Gastrocnemius medialis (tissue), 4 donors: ENCODE results near the gene RIMBP3B. TPM values are rescaled to one million over a fixed set of nuclear protein-coding genes. Genes with fewer than 3 reads are reported as not detected.
"Not testable (repeated sequence)": the region's sequence is repeated elsewhere in the genome, so short reads cannot be mapped to it uniquely, and the experiment has no call there.

ENCODE experiments used
- ATAC-seq, 2 donors: fragments of 150-250 bp; one replicate each; pipeline ENCODE4 v1.9.1; 2016
- DNase-seq, 2 donors: peaks; one replicate each; pipeline ENCODE4 v3.0.0-alpha.2; 2019
- H3K27ac ChIP-seq, 4 donors: fragments of 200-600 bp; sonication (generic); 1 replicate in 1 of 4; 2 replicates in 3 of 4; pipeline ENCODE4 v1.5.1; 2016 to 2018; ENCODE audit warnings: mild to moderate bottlenecking in 2 of 4, moderate library complexity in 1 of 4
- H3K27me3 ChIP-seq, 3 donors: fragments of 200-600 bp; sonication (generic) in 2 of 3; 1 replicate in 1 of 3; 2 replicates in 2 of 3; pipeline versions ENCODE4 v1.5.1 to v1.6.0; 2016 to 2019; ENCODE audit warnings: mild to moderate bottlenecking in 1 of 3, moderate library complexity in 1 of 3
- H3K36me3 ChIP-seq, 2 donors: fragments of 200-600 bp; sonication (generic) in 1 of 2; one replicate each; pipeline ENCODE4 v1.5.1; 2017 to 2018
- H3K4me1 ChIP-seq, 2 donors: fragments of 200-600 bp; sonication (generic) in 1 of 2; one replicate each; pipeline ENCODE4 v1.5.1; 2016 to 2017; ENCODE audit warnings: mild to moderate bottlenecking in 2 of 2
- H3K4me3 ChIP-seq, 4 donors: fragments of 200-600 bp; sonication (generic) in 3 of 4; 1 replicate in 1 of 4; 2 replicates in 3 of 4; pipeline ENCODE4 v1.5.1; 2016 to 2019; ENCODE audit warnings: mild to moderate bottlenecking in 2 of 4
- H3K9me3 ChIP-seq, 3 donors: fragments of 200-600 bp; sonication (generic) in 2 of 3; 1 replicate in 1 of 3; 2 replicates in 2 of 3; pipeline ENCODE4 v1.5.1; 2016 to 2019
- POLR2A ChIP-seq, 2 donors: fragments of 450-650 bp; IDR thresholded peaks; one replicate each; pipeline ENCODE4 v1.6.1; 2017; ENCODE audit warnings: antibody characterized with exemption in 2 of 2, mild to moderate bottlenecking in 2 of 2, moderate library complexity in 2 of 2
- in situ Hi-C, 4 donors: fragments of 200-750 bp; cut with MboI; loops; one replicate each; pipeline versions ENCODE4 v1.15.0 to v1.8.0; 2017; ENCODE audit warnings: low sequenced_read_pairs in 4 of 4
- intact Hi-C: fragments of 100-400 bp; cut with DNase I; formaldehyde crosslinking; loops from one replicate; pipeline ENCODE4 v1.15.1; 2023; ENCODE audit warnings: low total_unique reads
- total RNA-seq, 4 donors: library from RNA; depleted of rRNA; stranded (reverse); fragments of >200 nt; gene quantifications; one replicate each; pipeline versions ENCODE4 v1.1.0 to v1.2.3, GENCODE V29; 2016

RIMBP3B gene
- total RNA-seq, 4 donors from 2014 or later, result not detected

DNA sequence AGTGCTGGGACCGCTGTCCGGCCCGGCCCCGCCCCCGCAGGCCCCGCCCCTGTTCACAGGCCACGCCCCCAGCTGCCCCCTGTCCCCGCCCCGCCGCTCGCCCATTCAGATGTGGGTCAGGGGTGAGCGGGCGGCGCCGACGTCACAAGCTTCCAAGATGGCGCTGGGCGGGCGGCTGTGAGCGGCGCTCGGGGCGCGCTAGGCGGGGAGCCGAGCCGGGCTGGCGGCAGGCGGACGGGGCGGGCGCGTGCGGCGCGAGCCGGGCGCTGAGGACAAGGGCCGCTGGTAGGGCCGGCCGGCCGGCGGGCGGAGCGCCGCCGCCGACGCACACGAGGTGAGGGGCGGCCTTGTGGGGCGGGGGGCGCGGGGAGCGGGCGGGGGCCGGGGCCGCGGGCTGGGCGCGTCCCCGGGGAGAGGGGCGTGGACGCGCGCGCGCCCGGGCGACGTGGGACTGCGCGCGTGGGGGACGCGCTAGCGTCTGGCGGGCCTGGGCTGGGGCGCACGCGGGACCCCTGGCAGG lies 33.7 kb downstream of the RIMBP3B start, which contains the start of gene HIC2:
HIC2 (plus strand) TSS at position 145 of the 520 bp plus-strand sequence. CDS start 25,461 bp downstream, outside the sequence.
- H3K27ac ChIP-seq, H3K4me1 ChIP-seq, H3K27me3 ChIP-seq, in situ Hi-C loops, H3K9me3 ChIP-seq, DNase-seq, H3K36me3 ChIP-seq, intact Hi-C loops: not testable (repeated sequence)
- peak in 1 of 2 donors; percentile 13 for TF ChIP-seq POLR2A (IDR thresholded peaks at IDR 0.05)
- peak; percentile 92 for ATAC-seq
- peak within 1 kb of the TSS in 3 of 4 donors; percentile 40 to 58 (median 51) for H3K4me3 ChIP-seq

GRCh38 chr22:21417853-21418252 lies 34.3 kb downstream of the RIMBP3B start:
- H3K4me1 ChIP-seq, in situ Hi-C loops, H3K27ac ChIP-seq, H3K9me3 ChIP-seq, H3K36me3 ChIP-seq, H3K27me3 ChIP-seq, intact Hi-C loops: not testable (repeated sequence)
- DNase-seq, result peak in 1 of 2 donors; percentile 11
- peak overlapping the region in 3 of 4 donors; percentile 40 to 58 (median 51) for H3K4me3 ChIP-seq
- ATAC-seq, result peak; percentile 40 to 68

GRCh38 chr22:21418974-21419638 lies 35.6 kb downstream of the RIMBP3B start:
- DNase-seq, in situ Hi-C loops, H3K36me3 ChIP-seq, H3K9me3 ChIP-seq, H3K4me3 ChIP-seq, H3K27ac ChIP-seq, intact Hi-C loops, H3K4me1 ChIP-seq, ATAC-seq, H3K27me3 ChIP-seq: not testable (repeated sequence)

DNA sequence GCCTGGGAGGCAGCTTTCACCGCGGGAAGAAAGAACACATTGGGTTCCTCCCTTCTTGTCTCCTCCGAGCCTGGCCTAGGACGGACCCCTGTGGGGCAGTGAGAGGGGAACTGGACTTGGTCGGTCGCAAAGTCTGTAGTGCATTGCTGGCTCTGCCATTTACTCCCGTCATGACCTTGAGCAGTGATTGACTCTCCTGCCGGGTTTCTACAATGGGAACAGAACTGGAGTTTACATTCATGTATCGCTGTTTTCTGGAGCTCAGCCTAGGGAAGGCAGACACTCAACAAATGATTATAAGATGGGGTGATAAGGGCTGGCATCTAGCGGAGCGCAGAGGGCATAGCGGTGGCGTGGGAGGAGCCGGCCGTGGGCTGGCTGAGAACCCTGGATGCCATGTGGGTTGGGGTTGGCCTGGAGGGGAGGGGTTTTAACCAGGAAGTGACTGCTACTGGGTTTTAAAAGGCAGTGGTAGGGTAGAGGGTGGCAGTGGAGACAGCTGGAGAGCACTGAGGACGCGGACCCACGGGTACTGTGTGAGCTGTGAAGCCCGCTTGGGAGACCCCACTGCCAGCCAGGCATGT lies 36.7 kb downstream of the RIMBP3B start:
- H3K4me1 ChIP-seq, in situ Hi-C loops, H3K4me3 ChIP-seq, H3K36me3 ChIP-seq, ATAC-seq, H3K27ac ChIP-seq, H3K27me3 ChIP-seq, DNase-seq, intact Hi-C loops, H3K9me3 ChIP-seq: not testable (repeated sequence)

GRCh38 chr22:21424084-21424709 lies 40.6 kb downstream of the RIMBP3B start:
- ATAC-seq, intact Hi-C loops, H3K27me3 ChIP-seq, H3K4me1 ChIP-seq, H3K36me3 ChIP-seq, DNase-seq, in situ Hi-C loops, H3K9me3 ChIP-seq, H3K27ac ChIP-seq, H3K4me3 ChIP-seq: not testable (repeated sequence)

GRCh38 chr22:21434378-21435233 lies 51.1 kb downstream of the RIMBP3B start:
- DNase-seq, in situ Hi-C loops, H3K36me3 ChIP-seq, H3K4me3 ChIP-seq, H3K27ac ChIP-seq, ATAC-seq, H3K4me1 ChIP-seq, H3K9me3 ChIP-seq, H3K27me3 ChIP-seq, intact Hi-C loops: not testable (repeated sequence)

- ATAC-seq, result peak; percentile 66 to 83
- DNase-seq, H3K27me3 ChIP-seq, H3K9me3 ChIP-seq, H3K4me1 ChIP-seq, H3K36me3 ChIP-seq, intact Hi-C loops, H3K4me3 ChIP-seq, in situ Hi-C loops: not testable (repeated sequence)
- peak overlapping the region in 1 of 4 donors; percentile 36 for H3K27ac ChIP-seq
These were observed 52.7 kb downstream of the RIMBP3B start for GRCh38 chr22:21435998-21436810.

DNA sequence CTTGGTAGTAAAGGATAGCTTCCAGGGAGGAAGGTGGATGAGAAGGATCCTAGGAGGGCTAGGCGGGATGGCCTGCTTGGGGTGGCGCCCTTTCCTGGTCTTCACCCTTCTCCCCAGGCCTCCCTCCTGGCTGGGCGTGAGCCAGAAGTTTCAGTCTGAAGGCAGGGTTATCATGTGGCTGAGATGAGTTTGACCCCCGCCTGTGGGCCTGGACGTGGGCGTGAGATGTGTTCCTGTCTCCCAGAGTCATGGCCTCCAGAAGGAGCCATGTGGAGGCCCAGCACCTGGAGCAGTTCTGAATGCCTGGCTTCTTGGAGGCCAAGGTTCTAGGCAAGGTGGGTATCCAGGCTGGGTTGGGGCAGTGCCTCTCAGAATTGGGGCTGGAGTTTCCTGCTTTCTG lies 54.5 kb downstream of the RIMBP3B start:
- ATAC-seq, intact Hi-C loops, DNase-seq, H3K4me3 ChIP-seq, in situ Hi-C loops, H3K27me3 ChIP-seq, H3K27ac ChIP-seq, H3K9me3 ChIP-seq, H3K4me1 ChIP-seq, H3K36me3 ChIP-seq: not testable (repeated sequence)
